Eye (tissue), 1 donor: ENCODE data around the gene ZFP36L2.
A peak's percentile ranks its signal among the peaks of the same experiment; 100 is the strongest.

ENCODE experiments used
- DNase-seq: peaks from one replicate; pipeline ENCODE4 v3.0.0-alpha.2; 2015

The ZFP36L2 gene

GRCh38 chr2:43222475-43223309 is 3.7 kb downstream of the ZFP36L2 start:
- peak; percentile 72 for DNase-seq

GRCh38 chr2:43221763-43222474 is 4.5 kb downstream of the ZFP36L2 start:
- peak; percentile 98 for DNase-seq

- peak; percentile 98 for DNase-seq
Measured at GRCh38 chr2:43221124-43221762, 5.2 kb downstream of the ZFP36L2 start.

- no peak for DNase-seq
Measured at GRCh38 chr2:43220760-43221123, 5.7 kb downstream of the ZFP36L2 start.

GRCh38 chr2:43220229-43220751 is 6.1 kb downstream of the ZFP36L2 start:
- peak; percentile 86 for DNase-seq

- peak; percentile 87 for DNase-seq
Measured at GRCh38 chr2:43219383-43220228, 6.8 kb downstream of the ZFP36L2 start.

- no peak for DNase-seq
Measured at GRCh38 chr2:43218702-43219382, 7.6 kb downstream of the ZFP36L2 start.

- DNase-seq = peak; percentile 77
Measured at GRCh38 chr2:43218155-43218701, 8.2 kb downstream of the ZFP36L2 start.

GRCh38 chr2:43217228-43218154 is 8.9 kb downstream of the ZFP36L2 start:
- peak; percentile 76 for DNase-seq

GRCh38 chr2:43216629-43217028 is 9.8 kb downstream of the ZFP36L2 start:
- no peak for DNase-seq

- no peak for DNase-seq
Measured at GRCh38 chr2:43215673-43216255, 10.6 kb downstream of the ZFP36L2 start.

GRCh38 chr2:43214253-43214652 is 12.2 kb downstream of the ZFP36L2 start:
- no peak for DNase-seq

GRCh38 chr2:43212931-43213330 is 13.5 kb downstream of the ZFP36L2 start:
- no peak for DNase-seq

GRCh38 chr2:43212216-43212835 is 14.1 kb downstream of the ZFP36L2 start:
- DNase-seq = no peak

- DNase-seq = peak; percentile 85
Measured at GRCh38 chr2:43210467-43211303, 15.7 kb downstream of the ZFP36L2 start.

- no peak for DNase-seq
Measured at GRCh38 chr2:43210125-43210466, 16.3 kb downstream of the ZFP36L2 start.

- DNase-seq = no peak
Measured at GRCh38 chr2:43209204-43209717, 17.1 kb downstream of the ZFP36L2 start.

GRCh38 chr2:43207553-43208300 is 18.7 kb downstream of the ZFP36L2 start:
- DNase-seq = no peak
